Ascending aorta (tissue), 2 donors: ENCODE results near the gene MACROH2A1. TPM values are rescaled to one million over a fixed set of nuclear protein-coding genes. Genes with fewer than 3 reads are reported as not detected.
"Not testable (repeated sequence)": the region's sequence is repeated elsewhere in the genome, so short reads cannot be mapped to it uniquely, and the experiment has no call there.

Experiments
- DNase-seq, 2 donors: peaks; one replicate each; pipeline ENCODE4 v3.0.0-alpha.2; 2019; ENCODE audit warnings: low spot score in 2 of 2
- H3K27ac ChIP-seq, 2 donors: fragments of 200-600 bp; sonication (generic); one replicate each; pipeline ENCODE4 v1.5.1; 2016 to 2017; ENCODE audit warnings: mild to moderate bottlenecking in 1 of 2
- H3K27me3 ChIP-seq: fragments of 200-600 bp; sonication (generic); one replicate; pipeline ENCODE4 v1.5.1; 2017
- H3K36me3 ChIP-seq, 2 donors: fragments of 200-600 bp; sonication (generic); one replicate each; pipeline ENCODE4 v1.5.1; 2016
- H3K4me1 ChIP-seq, 2 donors: fragments of 200-600 bp; sonication (generic); one replicate each; pipeline ENCODE4 v1.5.1; 2016 to 2017; ENCODE audit warnings: mild to moderate bottlenecking in 1 of 2
- H3K4me3 ChIP-seq, 2 donors: fragments of 200-600 bp; sonication (generic); one replicate each; pipeline ENCODE4 v1.5.1; 2016 to 2017; ENCODE audit warnings: mild to moderate bottlenecking in 1 of 2
- H3K9me3 ChIP-seq, 2 donors: fragments of 200-600 bp; sonication (generic); one replicate each; pipeline ENCODE4 v1.5.1; 2016
- CTCF ChIP-seq, 3 experiments: fragments of 200-600 bp in 2 of 3; fragments of 450-650 bp in 1 of 3; sonication (generic) in 2 of 3; IDR thresholded peaks; one replicate each; pipeline ENCODE4 v1.5.1; 2016 to 2019; ENCODE audit warnings: antibody characterized with exemption in 3 of 3, mild to moderate bottlenecking in 1 of 3, moderate library complexity in 1 of 3
- intact Hi-C: fragments of 100-400 bp; cut with DNase I; formaldehyde crosslinking; loops from one replicate; pipeline ENCODE4 v1.15.1; 2023
- total RNA-seq: library from RNA; depleted of rRNA; stranded (reverse); fragments of >200 nt; gene quantifications from one replicate; pipeline ENCODE4 v1.1.0, GENCODE V29; 2016

The MACROH2A1 gene
- total RNA-seq, 1 donor from 2014 or later: 216 TPM

GRCh38 chr5:135367076-135367475, 32.0 kb downstream of the MACROH2A1 start:
- TF ChIP-seq CTCF (IDR thresholded peaks at IDR 0.05): no peak
- H3K27me3 ChIP-seq: no peaks in the 10 kb centered on the region
- intact Hi-C loops: no loop called here
- no peak overlapping the region for H3K4me3 ChIP-seq
- H3K9me3 ChIP-seq: no peaks in the 10 kb centered on the region
- H3K27ac ChIP-seq: no peak overlapping the region
- peaks cover 40 to 47% of the 10 kb centered on the region in 2 donors for H3K36me3 ChIP-seq
- no peak for DNase-seq
- no peaks in the 10 kb centered on the region for H3K4me1 ChIP-seq

- Histone ChIP-seq H3K36me3 (peaks cover 39 to 50% of the 10 kb centered on the region in 2 donors), H3K4me3 (no peak overlapping the region), H3K9me3 (no peaks in the 10 kb centered on the region), H3K27ac (no peak overlapping the region), H3K27me3 (no peaks in the 10 kb centered on the region), H3K4me1 (no peaks in the 10 kb centered on the region)
- intact Hi-C loops: no loop called here
- TF ChIP-seq CTCF (IDR thresholded peaks at IDR 0.05): no peak
- no peak for DNase-seq
Measured at GRCh38 chr5:135365281-135365680, 33.8 kb downstream of the MACROH2A1 start.

GRCh38 chr5:135364421-135365262, 34.4 kb downstream of the MACROH2A1 start:
- peaks cover 39 to 49% of the 10 kb centered on the region in 2 donors for H3K36me3 ChIP-seq
- no peak overlapping the region for H3K4me3 ChIP-seq
- intact Hi-C loops: no loop called here
- no peaks in the 10 kb centered on the region for H3K4me1 ChIP-seq
- H3K27ac ChIP-seq: no peak overlapping the region
- H3K27me3 ChIP-seq: no peaks in the 10 kb centered on the region
- H3K9me3 ChIP-seq: no peaks in the 10 kb centered on the region
- no peak for TF ChIP-seq CTCF (IDR thresholded peaks at IDR 0.05)
- DNase-seq: no peak

GRCh38 chr5:135363342-135363741, 35.7 kb downstream of the MACROH2A1 start:
- H3K9me3 ChIP-seq, H3K4me1 ChIP-seq, DNase-seq, H3K27me3 ChIP-seq, H3K27ac ChIP-seq, intact Hi-C loops, H3K4me3 ChIP-seq: not testable (repeated sequence)
- H3K36me3 ChIP-seq: peaks cover 28 to 39% of the 10 kb centered on the region in 2 donors

- H3K4me3 ChIP-seq: no peak overlapping the region
- no peak for TF ChIP-seq CTCF (IDR thresholded peaks at IDR 0.05)
- H3K27me3 ChIP-seq: no peaks in the 10 kb centered on the region
- no peak overlapping the region for H3K27ac ChIP-seq
- intact Hi-C loops: no loop called here
- peaks cover 21 to 34% of the 10 kb centered on the region in 2 donors for H3K36me3 ChIP-seq
- H3K9me3 ChIP-seq: no peaks in the 10 kb centered on the region
- no peak for DNase-seq
- H3K4me1 ChIP-seq: no peaks in the 10 kb centered on the region
Measured at GRCh38 chr5:135362102-135362501, 36.9 kb downstream of the MACROH2A1 start.
